GM19438 (cell line): Measurements from ENCODE around the gene TANC2.
"Not testable (repeated sequence)": the region's sequence is repeated elsewhere in the genome, so short reads cannot be mapped to it uniquely, and the experiment has no call there.

Experiments
- ATAC-seq: cut with Tn5 transposase; IDR thresholded peaks from one replicate; pipeline ENCODE4 v1.9.1; 2021; ENCODE audit warnings: low read depth; ENCODE audit not compliant: unreplicated experiment

TANC2 gene

GRCh38 chr17:62963296-62963695 is 2.7 kb upstream of the TANC2 start:
- no peak for ATAC-seq

DNA sequence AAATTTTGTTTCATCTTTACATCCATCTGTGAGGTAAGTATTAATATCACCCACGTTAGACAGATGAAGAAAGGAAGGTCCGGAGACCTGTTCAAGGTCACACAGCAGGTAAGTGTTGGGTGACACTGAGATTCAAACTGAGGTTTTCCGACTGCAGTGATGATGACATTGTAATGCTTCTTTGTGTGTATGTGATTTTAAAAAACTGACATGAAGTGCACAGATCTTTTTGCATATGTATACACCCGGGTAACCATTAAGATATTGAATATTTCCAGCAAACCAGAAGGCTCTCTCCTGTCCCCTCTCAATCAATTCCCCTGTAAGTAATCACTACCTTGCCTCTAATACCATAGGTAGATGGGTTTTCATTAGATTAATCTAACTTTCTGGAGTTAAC is 1.5 kb upstream of the TANC2 start:
- ATAC-seq, result no peak

GRCh38 chr17:62965174-62965685 is 805 bp upstream of the TANC2 start:
- no peak for ATAC-seq

GRCh38 chr17:62966426-62967204 is 580 bp downstream of the TANC2 start:
- no peak for ATAC-seq

DNA sequence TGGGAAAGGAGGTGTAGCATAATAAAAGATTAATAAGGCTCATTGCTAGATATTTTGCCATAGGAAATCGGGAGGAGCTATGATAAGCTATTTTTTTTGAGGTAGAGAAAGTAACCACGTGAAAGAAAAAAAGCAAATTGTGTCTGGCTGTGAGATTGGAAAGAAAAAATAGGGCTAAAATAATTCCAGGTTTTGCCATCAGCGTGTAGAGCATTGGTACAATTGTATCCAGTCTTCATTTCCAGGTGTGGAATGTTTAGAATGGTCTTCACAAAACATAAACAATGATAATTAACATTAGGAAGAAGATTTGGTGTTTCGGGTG is 1.1 kb downstream of the TANC2 start:
- ATAC-seq, result no peak

DNA sequence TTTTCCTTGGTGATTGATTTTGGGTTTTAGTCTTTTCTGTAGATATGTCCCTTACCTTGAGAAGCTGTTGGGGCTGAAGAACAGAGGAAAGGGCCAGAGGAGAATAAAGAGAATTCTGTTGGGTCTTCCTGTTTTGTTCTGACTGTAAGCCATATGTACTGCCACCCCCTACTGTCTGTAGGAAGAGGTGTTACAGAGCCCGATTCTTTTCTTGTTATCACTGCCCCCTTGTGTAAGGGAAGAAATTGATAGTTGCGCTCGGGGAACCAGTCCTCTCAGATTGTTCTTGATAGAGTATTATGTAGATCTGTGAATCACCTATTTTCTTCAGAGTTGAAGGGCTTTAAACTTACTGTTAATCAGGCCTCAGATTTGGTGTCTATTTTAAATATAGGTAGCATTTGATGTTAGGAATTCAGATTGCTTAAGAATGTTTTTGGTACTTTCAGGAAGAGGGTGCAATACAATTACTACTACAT is 2.4 kb downstream of the TANC2 start:
- peak; percentile 65 for ATAC-seq

DNA sequence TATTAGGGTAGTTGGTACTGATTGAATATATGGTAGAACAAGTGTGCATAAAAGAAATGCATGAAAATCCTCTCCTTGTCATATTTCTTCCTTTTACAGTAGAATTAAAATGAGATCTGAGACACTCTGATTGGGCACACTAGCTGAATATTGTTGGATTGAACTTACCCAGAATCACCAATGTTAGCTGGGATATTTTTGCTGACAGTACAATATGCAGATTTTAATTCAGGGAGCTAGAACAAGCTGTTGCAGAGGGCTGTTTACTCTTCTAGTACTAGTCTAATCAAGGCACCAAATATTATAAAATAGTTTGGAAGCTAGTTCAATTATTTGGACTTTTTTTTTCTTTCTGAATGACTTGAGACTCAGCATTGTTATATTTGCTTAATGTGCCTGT is 4.6 kb downstream of the TANC2 start:
- ATAC-seq, result no peak

DNA sequence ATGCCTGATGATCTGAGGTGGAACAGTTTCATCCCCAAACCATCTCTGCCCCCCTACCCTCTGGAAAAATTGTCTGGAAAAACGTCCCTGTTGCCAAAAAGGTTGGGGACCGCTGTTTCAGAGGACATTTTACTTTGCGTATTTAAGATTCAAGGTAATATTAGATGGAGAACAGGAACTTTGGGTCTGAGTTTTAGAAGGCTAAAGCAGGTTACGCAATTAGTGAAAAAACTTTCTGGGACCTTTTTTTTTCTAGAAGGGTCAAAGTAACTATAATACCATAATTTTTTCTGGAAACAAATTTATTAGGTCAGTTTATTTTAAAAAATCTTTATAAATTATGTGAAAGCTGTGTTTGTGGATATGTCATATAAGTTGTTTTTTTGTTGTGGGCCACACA is 5.8 kb downstream of the TANC2 start:
- no peak for ATAC-seq

DNA sequence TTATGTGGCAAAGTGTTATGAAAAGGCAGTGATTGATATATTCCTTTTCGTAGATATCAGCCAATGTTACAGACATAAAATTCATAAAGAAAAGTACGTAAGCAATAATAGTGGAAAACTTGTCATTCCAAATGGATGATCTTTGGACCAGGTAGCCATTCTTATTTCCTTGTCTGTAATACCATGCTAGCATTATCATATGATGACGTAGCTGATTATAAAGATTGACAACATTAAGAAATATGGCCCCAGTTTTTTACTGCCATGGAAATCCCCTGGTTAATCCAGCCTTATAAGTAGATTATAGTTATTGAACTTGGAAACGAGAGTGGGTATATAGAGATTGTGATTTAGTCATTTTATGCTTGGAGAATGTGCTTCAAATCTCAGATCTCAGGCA is 8.8 kb downstream of the TANC2 start:
- no peak for ATAC-seq

DNA sequence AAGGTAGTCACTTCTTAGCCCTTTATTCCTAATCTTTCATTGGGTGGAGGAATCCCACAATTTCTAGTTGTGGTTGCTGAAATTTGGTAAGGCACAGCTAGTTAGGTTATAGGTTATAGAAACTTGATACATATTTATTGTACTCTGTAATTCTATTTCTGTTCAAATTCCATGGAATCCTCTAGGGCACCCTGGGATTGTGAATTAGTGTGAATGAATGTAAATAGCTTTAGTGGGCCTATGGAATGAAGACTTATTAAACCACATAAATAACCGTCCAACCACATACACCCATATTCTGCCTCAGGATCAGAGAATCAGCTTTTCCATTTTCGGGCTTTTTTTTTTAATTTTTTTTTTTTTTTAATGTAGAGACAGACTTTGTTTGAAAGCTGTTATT is 9.2 kb downstream of the TANC2 start:
- no peak for ATAC-seq

- not testable (repeated sequence) for ATAC-seq
These were observed 10.7 kb downstream of the TANC2 start for GRCh38 chr17:62976643-62977231.

DNA sequence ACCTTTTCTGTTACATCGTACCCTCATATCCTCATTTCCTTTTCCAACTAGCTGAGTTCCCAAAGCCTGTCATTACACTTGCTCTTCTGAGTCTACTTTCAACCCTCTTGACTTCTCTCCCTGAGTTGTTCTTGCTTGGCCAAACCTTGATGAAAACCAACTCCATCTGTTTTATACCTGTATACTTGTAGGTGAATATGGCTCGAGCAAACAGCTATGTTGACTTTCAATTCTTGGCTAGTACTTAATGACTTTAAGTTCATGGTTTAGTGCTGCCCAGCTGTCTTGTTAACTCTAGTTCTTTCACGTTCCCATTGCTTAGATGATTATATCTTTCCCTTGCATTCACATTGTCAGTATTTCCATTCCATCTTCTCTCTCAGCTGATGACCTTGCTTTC is 14.8 kb downstream of the TANC2 start:
- ATAC-seq, result no peak

- no peak for ATAC-seq
These were observed 15.9 kb downstream of the TANC2 start for GRCh38 chr17:62981933-62982332.

GRCh38 chr17:62984801-62985200 is 18.8 kb downstream of the TANC2 start:
- ATAC-seq, result no peak

- ATAC-seq, result no peak
These were observed 20.5 kb downstream of the TANC2 start for GRCh38 chr17:62986549-62986948.

- ATAC-seq, result no peak
These were observed 21.1 kb downstream of the TANC2 start for GRCh38 chr17:62987136-62987535.

DNA sequence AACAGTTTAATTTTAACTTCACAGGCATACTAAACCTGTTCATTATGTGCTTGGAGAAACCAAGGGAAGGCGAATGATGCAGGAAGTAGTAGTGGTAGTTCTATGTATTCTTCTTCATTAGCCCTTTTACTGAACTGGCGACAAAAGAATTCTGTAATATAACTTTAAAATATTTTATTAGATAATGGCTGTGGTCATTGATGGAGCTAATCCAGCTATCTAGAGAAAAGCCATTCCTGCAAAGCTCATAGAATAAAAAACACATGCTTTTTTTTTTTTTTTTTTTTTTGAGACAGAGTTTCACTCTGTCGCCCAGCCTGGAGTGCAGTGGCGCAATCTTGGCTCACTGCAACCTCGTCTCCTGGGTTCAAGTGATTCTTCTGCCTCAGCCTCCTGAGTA is 23.5 kb downstream of the TANC2 start:
- no peak for ATAC-seq

GRCh38 chr17:62994931-62995330 is 28.9 kb downstream of the TANC2 start:
- no peak for ATAC-seq

DNA sequence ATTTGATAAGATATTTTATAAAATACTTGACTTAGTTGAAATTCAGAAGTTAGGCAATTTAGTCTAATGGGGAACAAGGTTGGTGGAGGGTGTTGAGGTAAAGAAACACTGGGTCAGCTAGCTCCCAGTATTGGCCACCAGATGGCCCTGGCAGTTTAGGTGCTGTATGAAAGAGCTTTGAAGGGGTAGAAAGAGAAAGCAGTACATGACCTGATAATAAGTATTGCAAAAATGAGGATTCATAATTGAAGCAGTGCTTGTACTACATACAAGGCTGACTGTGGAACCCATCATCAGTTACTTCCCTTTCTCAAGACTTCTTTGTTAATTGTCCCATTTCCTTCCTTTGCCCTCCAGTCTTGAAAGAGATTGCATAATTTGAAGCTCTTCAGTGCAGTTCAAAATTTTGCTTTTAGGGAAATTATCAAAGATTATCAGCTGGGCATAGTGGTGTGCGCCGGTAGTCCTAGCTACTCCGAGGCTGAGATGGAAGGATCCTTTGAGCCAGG is 29.4 kb downstream of the TANC2 start:
- no peak for ATAC-seq

GRCh38 chr17:62996221-62996620 is 30.2 kb downstream of the TANC2 start:
- no peak for ATAC-seq

- no peak for ATAC-seq
These were observed 32.1 kb downstream of the TANC2 start for GRCh38 chr17:62998166-62998565.
